ENCODE data around the gene RPRM.
"Not testable (repeated sequence)": the region's sequence is repeated elsewhere in the genome, so short reads cannot be mapped to it uniquely, and the experiment has no call there.

RPRM gene

GRCh38 chr2:153443106-153443505 is 35.5 kb downstream of the RPRM start:
- DNase-seq (ENCODE audit: low read depth, low spot score): no peak
- ChIA-PET CTCF (no interaction called here), POLR2A (no interaction called here)
- no peak overlapping the region for H3K4me3 ChIP-seq (ENCODE audit: low read depth, low read length)
- TF ChIP-seq CTCF (IDR thresholded peaks at IDR 0.05; ENCODE audit: insufficient read depth, low read length, missing control alignments): no peak

GRCh38 chr2:153442616-153443015 is 35.9 kb downstream of the RPRM start:
- H3K4me3 ChIP-seq (ENCODE audit: low read depth, low read length); POLR2A ChIA-PET; CTCF ChIA-PET; DNase-seq (ENCODE audit: low read depth, low spot score): not testable (repeated sequence)

GRCh38 chr2:153440090-153440489 is 38.5 kb downstream of the RPRM start:
- H3K4me3 ChIP-seq (ENCODE audit: low read depth, low read length); CTCF ChIA-PET; DNase-seq (ENCODE audit: low read depth, low spot score); POLR2A ChIA-PET: not testable (repeated sequence)

GRCh38 chr2:153433403-153433802 is 45.2 kb downstream of the RPRM start:
- no peak for DNase-seq (ENCODE audit: low read depth, low spot score)
- CTCF ChIA-PET: no interaction called here
- POLR2A ChIA-PET: no interaction called here
- no peak for TF ChIP-seq CTCF (IDR thresholded peaks at IDR 0.05; ENCODE audit: insufficient read depth, low read length, missing control alignments)
- no peak overlapping the region for H3K4me3 ChIP-seq (ENCODE audit: low read depth, low read length)

GRCh38 chr2:153432381-153432780 is 46.2 kb downstream of the RPRM start:
- no peak overlapping the region for H3K4me3 ChIP-seq (ENCODE audit: low read depth, low read length)
- ChIA-PET CTCF (no interaction called here), POLR2A (no interaction called here)
- no peak for DNase-seq (ENCODE audit: low read depth, low spot score)
- no peak for TF ChIP-seq CTCF (IDR thresholded peaks at IDR 0.05; ENCODE audit: insufficient read depth, low read length, missing control alignments)

GRCh38 chr2:153431114-153431513 is 47.4 kb downstream of the RPRM start:
- TF ChIP-seq CTCF (IDR thresholded peaks at IDR 0.05; ENCODE audit: insufficient read depth, low read length, missing control alignments): no peak
- H3K4me3 ChIP-seq (ENCODE audit: low read depth, low read length): no peak overlapping the region
- CTCF ChIA-PET: no interaction called here
- POLR2A ChIA-PET: no interaction called here
- DNase-seq (ENCODE audit: low read depth, low spot score): no peak
